Upper lobe of left lung (tissue), 6 donors: Measurements from ENCODE around the gene CYP46A1. TPM values are rescaled to one million over a fixed set of nuclear protein-coding genes. Genes with fewer than 3 reads are reported as not detected.

ENCODE experiments used
- ATAC-seq, 2 donors: fragments of 200-7000 bp; cut with Tn5 transposase; one replicate each; pipeline ENCODE4 v1.9.1; 2022; ENCODE audit warnings: mild to moderate bottlenecking in 2 of 2, moderate library complexity in 2 of 2; ENCODE audit not compliant: low FRiP score in 2 of 2
- DNase-seq, 2 donors: peaks; one replicate each; pipeline ENCODE4 v3.0.0-alpha.2; 2019 to 2020
- H3K27ac ChIP-seq, 4 donors: fragments of 200-600 bp; sonication (generic); one replicate each; pipeline ENCODE4 v1.5.1; 2016 to 2019
- H3K27me3 ChIP-seq, 4 donors: fragments of 200-600 bp; sonication (generic); one replicate each; pipeline ENCODE4 v1.5.1; 2017 to 2019
- H3K36me3 ChIP-seq, 4 donors: fragments of 200-600 bp; sonication (generic); one replicate each; pipeline ENCODE4 v1.5.1; 2016 to 2019
- H3K4me1 ChIP-seq, 4 donors: fragments of 200-600 bp; sonication (generic); one replicate each; pipeline ENCODE4 v1.5.1; 2018 to 2019
- H3K4me3 ChIP-seq, 4 donors: fragments of 200-600 bp; sonication (generic); one replicate each; pipeline ENCODE4 v1.5.1; 2017 to 2019; ENCODE audit warnings: mild to moderate bottlenecking in 2 of 4, moderate library complexity in 1 of 4
- H3K9me3 ChIP-seq, 4 donors: fragments of 200-600 bp; sonication (generic); one replicate each; pipeline ENCODE4 v1.5.1; 2018 to 2019
- CTCF ChIP-seq, 6 experiments: fragments of 450-650 bp in 4 of 6; fragments of 200-600 bp in 2 of 6; sonication (generic) in 2 of 6; IDR thresholded peaks; one replicate each; pipeline ENCODE4 v1.5.1; 2016 to 2019; ENCODE audit warnings: antibody characterized with exemption in 6 of 6
- EP300 ChIP-seq, 4 donors: sonication (generic); formaldehyde crosslinking; IDR thresholded peaks; one replicate each; pipeline ENCODE4 v1.5.1; 2017; ENCODE audit warnings: antibody characterized with exemption in 4 of 4, control low read depth in 2 of 4
- POLR2A ChIP-seq, 4 donors: fragments of 450-650 bp; IDR thresholded peaks; one replicate each; pipeline ENCODE4 v1.5.1; 2016 to 2017; ENCODE audit warnings: antibody characterized with exemption in 4 of 4, mild to moderate bottlenecking in 2 of 4
- POLR2AphosphoS5 ChIP-seq, 2 donors: sonication (generic); formaldehyde crosslinking; IDR thresholded peaks; one replicate each; pipeline ENCODE4 v1.5.1; 2017; ENCODE audit warnings: antibody characterized with exemption in 2 of 2
- WGBS, 2 donors: methylation state at CpG; one replicate each; pipeline ENCODE4 v1.1.5; 2017 to 2018; 5-methylcytosine and 5-hydroxymethylcytosine counted together
- total RNA-seq, 6 donors: library from RNA; depleted of rRNA in 4 of 6; stranded (reverse); fragments of >200 nt in 4 of 6; gene quantifications; one replicate each; pipeline versions ENCODE4 v1.1.0 to v1.2.1, GENCODE V29; 2016 to 2021
- donor health status: DM: no; HTN: no; CAD: no; lungs with moderate emphysema.
- donor health status: DM: no; HTN: yes; CAD: no; lungs with severe emphysema.

CYP46A1 gene
- total RNA-seq, 6 donors from 2014 or later, result 0.15 to 12.6 (median 1.2) TPM

- peaks cover 22 to 44% (median 37%) of the 10 kb centered on the region in 4 donors for H3K4me1 ChIP-seq
Measured at GRCh38 chr14:99740411-99740810, 56.3 kb downstream of the CYP46A1 start.

GRCh38 chr14:99741227-99741976, 57.3 kb downstream of the CYP46A1 start:
- H3K27me3 ChIP-seq, result no peaks in the 10 kb centered on the region
- 86 to 89% methylated on average over 14 of the region's 14 CpGs for WGBS, 2 donors
- H3K27ac ChIP-seq, result peak overlapping the region in 2 of 4 donors; percentile 32 to 44
- no peaks in the 10 kb centered on the region for H3K36me3 ChIP-seq
- peak overlapping the region in 1 of 4 donors; percentile 66 for H3K4me3 ChIP-seq
- DNase-seq (no peak), ATAC-seq (no peak)
- peaks cover 31 to 46% (median 39%) of the 10 kb centered on the region in 4 donors for H3K4me1 ChIP-seq
- TF ChIP-seq POLR2A (IDR thresholded peaks at IDR 0.05), result no peak
- TF ChIP-seq POLR2AphosphoS5 (IDR thresholded peaks at IDR 0.05), result no peak
- TF ChIP-seq CTCF (IDR thresholded peaks at IDR 0.05), result no peak
- no peak for TF ChIP-seq EP300 (IDR thresholded peaks at IDR 0.05)
- H3K9me3 ChIP-seq, result no peaks in the 10 kb centered on the region

More at GRCh38 chr14:99740411-99740810, 56.3 kb downstream of the CYP46A1 start:
- no peak for ATAC-seq
- H3K27me3 ChIP-seq, result no peaks in the 10 kb centered on the region
- no peaks in the 10 kb centered on the region for H3K36me3 ChIP-seq
- H3K4me3 ChIP-seq, result peak overlapping the region in 2 of 4 donors; percentile 4 to 66
- WGBS, 2 donors, result 44 to 72% methylated on average over 9 to 10 of the region's 10 CpGs
- no peaks in the 10 kb centered on the region for H3K9me3 ChIP-seq
- no peak for DNase-seq
- H3K27ac ChIP-seq, result peak overlapping the region in 3 of 4 donors; percentile 24 to 85 (median 81)
- TF ChIP-seq EP300 (IDR thresholded peaks at IDR 0.05) (no peak), POLR2AphosphoS5 (IDR thresholded peaks at IDR 0.05) (no peak), CTCF (IDR thresholded peaks at IDR 0.05) (no peak)

GRCh38 chr14:99742074-99742473, 58.0 kb downstream of the CYP46A1 start:
- 82 to 100% methylated on average over 1 to 3 of the region's 3 CpGs for WGBS, 2 donors

DNA sequence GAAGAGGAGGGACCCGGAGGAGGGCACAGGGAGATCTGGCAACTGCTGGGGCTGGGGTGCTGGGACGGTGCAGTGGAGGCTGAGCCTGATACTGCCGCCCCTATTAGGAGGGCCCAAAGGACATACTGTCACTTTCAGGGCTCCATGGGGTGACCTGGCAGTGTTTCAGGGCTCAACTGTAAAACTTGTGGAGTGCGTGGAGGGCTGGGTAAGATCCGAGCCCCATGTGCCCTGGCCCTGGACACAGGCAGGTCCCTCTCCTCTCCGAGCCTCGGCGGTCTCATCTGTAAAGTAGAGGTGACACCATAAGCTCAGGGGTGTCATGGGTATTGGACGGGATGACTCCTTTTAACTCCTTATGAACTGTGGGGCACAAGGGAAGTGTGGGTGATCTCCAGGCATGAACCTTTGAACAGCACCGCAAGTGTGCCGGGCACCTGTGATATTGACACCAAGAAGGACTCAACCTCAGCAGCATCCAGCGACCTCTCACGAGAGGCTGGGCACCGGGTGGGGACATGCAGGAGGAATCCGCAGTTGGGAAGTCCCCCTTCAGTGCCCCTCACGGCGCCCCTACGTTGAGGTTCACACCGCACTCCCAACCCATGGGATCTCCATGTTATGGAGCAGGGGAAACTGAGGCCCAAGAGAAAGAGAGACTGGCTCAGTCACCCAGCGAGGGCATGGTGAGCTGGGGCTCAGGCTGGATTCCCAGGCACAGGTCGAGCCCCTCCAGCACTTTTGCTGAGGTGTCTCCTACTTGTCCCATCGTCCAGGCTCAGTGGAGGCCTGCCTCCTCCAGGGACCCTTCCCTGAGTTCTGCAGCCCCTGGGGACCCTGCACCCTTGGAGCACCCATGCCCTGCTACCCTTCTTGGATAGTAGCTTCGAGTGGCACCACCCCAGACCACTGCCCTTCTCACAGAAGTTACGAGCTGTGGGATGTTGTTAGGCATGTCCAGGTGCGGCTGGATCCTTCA, 58.7 kb downstream of the CYP46A1 start:
- TF ChIP-seq CTCF (IDR thresholded peaks at IDR 0.05) (no peak), POLR2AphosphoS5 (IDR thresholded peaks at IDR 0.05) (no peak), POLR2A (IDR thresholded peaks at IDR 0.05) (no peak), EP300 (IDR thresholded peaks at IDR 0.05) (no peak)
- 92 to 96% methylated on average over 11 to 25 of the region's 25 CpGs for WGBS, 2 donors
- H3K4me1 ChIP-seq, result peaks cover 36 to 44% (median 40%) of the 10 kb centered on the region in 4 donors
- H3K9me3 ChIP-seq, result no peaks in the 10 kb centered on the region
- ATAC-seq (no peak), DNase-seq (no peak)
- H3K4me3 ChIP-seq, result no peak overlapping the region
- peak overlapping the region in 2 of 4 donors; percentile 32 to 44 for H3K27ac ChIP-seq
- H3K27me3 ChIP-seq, result no peaks in the 10 kb centered on the region
- no peaks in the 10 kb centered on the region for H3K36me3 ChIP-seq

More at GRCh38 chr14:99742074-99742473, 58.0 kb downstream of the CYP46A1 start:
- Histone ChIP-seq H3K9me3 (no peaks in the 10 kb centered on the region), H3K27me3 (no peaks in the 10 kb centered on the region), H3K27ac (peak overlapping the region in 2 of 4 donors; percentile 32 to 44), H3K4me3 (no peak overlapping the region), H3K4me1 (peaks cover 32 to 46% (median 38%) of the 10 kb centered on the region in 4 donors), H3K36me3 (no peaks in the 10 kb centered on the region)
- ATAC-seq (no peak), DNase-seq (no peak)
- TF ChIP-seq POLR2A (IDR thresholded peaks at IDR 0.05) (no peak), CTCF (IDR thresholded peaks at IDR 0.05) (no peak), EP300 (IDR thresholded peaks at IDR 0.05) (no peak), POLR2AphosphoS5 (IDR thresholded peaks at IDR 0.05) (no peak)
